A549 (cell line): ENCODE results near the gene CLDND2. TPM values are rescaled to one million over a fixed set of nuclear protein-coding genes. Genes with fewer than 3 reads are reported as not detected.

ENCODE experiments used
- ATAC-seq, 2 experiments: fragments of 200-7000 bp in 1 of 2; fragments of >200 bp in 1 of 2; cut with Nextera tagmentation in 1 of 2; cut with Tn5 transposase in 1 of 2; 3 replicates each; pipeline versions ENCODE4 v1.8.0 to v1.9.1; 2018 to 2020; ENCODE audit warnings: mild to moderate bottlenecking in 1 of 2, moderate library complexity in 1 of 2
- CTCF ChIA-PET: fragments of 300-600 bp; sonication (Branson Sonifier 250); formaldehyde crosslinking; extraction: SDS; loops from one replicate; lab custom pipeline; 2021; ENCODE audit warnings: antibody characterized with exemption, inconsistent platforms; lab: Yijun Ruan, JAX
- POLR2A ChIA-PET: fragments of 350-600 bp; formaldehyde crosslinking; extraction: SDS; loops from one replicate; lab custom pipeline; 2021; ENCODE audit warnings: antibody characterized with exemption, inconsistent platforms; lab: Yijun Ruan, JAX
- DNase-seq, 2 experiments: peaks; one replicate each; pipeline versions ENCODE4 v3.0.0 to v3.0.0-alpha.2; 2011 to 2016; ENCODE audit warnings: low read depth in 1 of 2, low spot score in 1 of 2
- FAIRE-seq: peaks from 2 replicates; lab custom pipeline; 2011; peaks lifted over from hg19 to GRCh38; lab: Jason Lieb, UNC
- H3K27ac ChIP-seq, 2 experiments: fragments of >200 bp; sonication (Bioruptor Twin); formaldehyde crosslinking; 3 replicates each; pipeline ENCODE4 v1.5.1; 2016 to 2017
- H3K4me1 ChIP-seq: fragments of >200 bp; sonication (Bioruptor Twin); formaldehyde crosslinking; 3 replicates; pipeline ENCODE4 v1.6.1; 2016
- H3K4me2 ChIP-seq: fragments of >200 bp; sonication (Bioruptor Twin); formaldehyde crosslinking; 3 replicates; pipeline ENCODE4 v1.6.1; 2016
- H3K4me3 ChIP-seq: fragments of >200 bp; sonication (Bioruptor Twin); formaldehyde crosslinking; 3 replicates; pipeline ENCODE4 v1.5.1; 2016
- H3K9me3 ChIP-seq: fragments of >200 bp; sonication (Bioruptor Twin); formaldehyde crosslinking; 3 replicates; pipeline ENCODE4 v1.6.1; 2016
- CBX8 ChIP-seq: fragments of 200-600 bp; sonication (generic); IDR thresholded peaks from 2 replicates; pipeline ENCODE4 v1.6.1; 2016
- CEBPB ChIP-seq, 2 experiments: fragments of >200 bp in 1 of 2; sonication (Bioruptor Twin) in 1 of 2; formaldehyde crosslinking in 1 of 2; IDR thresholded peaks; 2 replicates each; pipeline ENCODE4 v1.6.1; 2012 to 2016
- CHD2 ChIP-seq: fragments of 150-350 bp; IDR thresholded peaks from 2 replicates; pipeline ENCODE4 v1.6.1; 2014; ENCODE audit warnings: low read length; ENCODE audit not compliant: partially characterized antibody
- EHMT2 ChIP-seq: fragments of 200-600 bp; sonication (generic); IDR thresholded peaks from 2 replicates; pipeline ENCODE4 v1.6.1; 2016; ENCODE audit warnings: antibody characterized with exemption, low read depth, mild to moderate bottlenecking, moderate library complexity
- EP300 ChIP-seq, 2 experiments: fragments of >200 bp; sonication (Bioruptor Twin); formaldehyde crosslinking; IDR thresholded peaks; 2 replicates in 1 of 2; 3 replicates in 1 of 2; pipeline ENCODE4 v1.6.1; 2016 to 2017
- FOSL2 ChIP-seq, 2 experiments: fragments of 450-650 bp in 1 of 2; fragments of >200 bp in 1 of 2; sonication (Bioruptor Twin) in 1 of 2; formaldehyde crosslinking; IDR thresholded peaks; 2 replicates each; pipeline versions ENCODE4 v1.5.0 to v1.6.1; 2016 to 2020; ENCODE audit warnings: mild to moderate bottlenecking in 1 of 2, moderate library complexity in 1 of 2
- HDAC2 ChIP-seq: fragments of 200-600 bp; sonication (generic); IDR thresholded peaks from 2 replicates; pipeline ENCODE4 v1.6.1; 2016
- HEYL ChIP-seq: fragments of 250-450 bp; sonication (Bioruptor Pico); IDR thresholded peaks from 2 replicates; pipeline ENCODE4 v1.8.0; 2021; ENCODE audit warnings: mild to moderate bottlenecking, moderate library complexity
- HOXB13 ChIP-seq: fragments of 250-450 bp; sonication (Bioruptor Pico); IDR thresholded peaks from 2 replicates; pipeline ENCODE4 v1.5.0; 2020; ENCODE audit warnings: low read depth, mild to moderate bottlenecking, moderate library complexity
- JUNB ChIP-seq: fragments of >200 bp; sonication (Bioruptor Twin); formaldehyde crosslinking; IDR thresholded peaks from 2 replicates; pipeline ENCODE4 v1.6.1; 2016
- KDM1A ChIP-seq: fragments of 200-600 bp; sonication (generic); IDR thresholded peaks from 2 replicates; pipeline ENCODE4 v1.6.1; 2016; ENCODE audit warnings: low read depth, mild to moderate bottlenecking
- KDM5A ChIP-seq: fragments of 200-600 bp; sonication (generic); IDR thresholded peaks from 2 replicates; pipeline ENCODE4 v1.6.1; 2016; ENCODE audit warnings: antibody characterized with exemption, mild to moderate bottlenecking
- MAFK ChIP-seq: fragments of 450-650 bp; IDR thresholded peaks from 2 replicates; pipeline ENCODE4 v1.6.1; 2014; ENCODE audit not compliant: partially characterized antibody
- MAZ ChIP-seq: fragments of 150-350 bp; IDR thresholded peaks from 2 replicates; pipeline ENCODE4 v1.6.1; 2014; ENCODE audit warnings: antibody characterized with exemption, low read depth, low read length, borderline replicate concordance
- NFE2L2 ChIP-seq: fragments of 150-350 bp; conservative IDR thresholded peaks from 2 replicates; pipeline ENCODE4 v1.6.1; 2014; ENCODE audit warnings: low read length
- NR3C1 ChIP-seq: fragments of >200 bp; sonication (Bioruptor Twin); formaldehyde crosslinking; IDR thresholded peaks from 3 replicates; pipeline ENCODE4 v1.6.1; 2017
- POLR2A ChIP-seq: IDR thresholded peaks from 2 replicates; pipeline ENCODE4 v1.6.1; 2012; ENCODE audit warnings: mild to moderate bottlenecking, low read length
- POLR2AphosphoS2 ChIP-seq: conservative IDR thresholded peaks from 2 replicates; pipeline ENCODE4 v1.6.1; 2012; ENCODE audit warnings: low read length, improper control_type of control experiment, inconsistent platforms
- RCOR1 ChIP-seq: fragments of 150-350 bp; IDR thresholded peaks from 2 replicates; pipeline ENCODE4 v1.6.1; 2014; ENCODE audit warnings: antibody characterized with exemption, low read length, low read depth
- RFX5 ChIP-seq: fragments of 450-650 bp; IDR thresholded peaks from 2 replicates; pipeline ENCODE4 v1.7.1; 2014; ENCODE audit warnings: antibody characterized with exemption, mild to moderate bottlenecking, moderate library complexity
- ZNF302 ChIP-seq: fragments of 250-450 bp; sonication (Bioruptor Pico); IDR thresholded peaks from 2 replicates; pipeline ENCODE4 v1.9.0; 2021; ENCODE audit warnings: inconsistent platforms, mild to moderate bottlenecking, moderate library complexity
- WGBS: methylation state at CpG from one replicate; pipeline ENCODE4 v1.1.6; 2017; ENCODE audit errors: missing lambda C conversion rate; 5-methylcytosine and 5-hydroxymethylcytosine counted together
- polyA plus RNA-seq, 4 experiments: library from polyadenylated mRNA; depleted of rRNA in 3 of 4; stranded (reverse); fragments of >200 nt; fragmentation: RNase III in 1 of 4; extraction: RNeasy Plus Mini Kit Qiagen cat#74134 plus additional on column Dnase treatment in 1 of 4; gene quantifications; 2 replicates in 3 of 4; 3 replicates in 1 of 4; pipeline ENCODE4 v1.2.3, GENCODE V29; 2011 to 2017
- TF ChIP-seq, protein P1 (sequence below): IDR thresholded peaks from 2 replicates; pipeline ENCODE4 v1.6.1; 2012
- TF ChIP-seq, protein P2 (sequence below): fragments of 250-450 bp; sonication (Bioruptor Pico); IDR thresholded peaks from 2 replicates; pipeline ENCODE4 v1.5.0; 2020; ENCODE audit warnings: low read depth, mild to moderate bottlenecking, moderate library complexity
- TF ChIP-seq, protein P3 (sequence below): fragments of >200 bp; sonication (Bioruptor Twin); formaldehyde crosslinking; IDR thresholded peaks from 3 replicates; pipeline ENCODE4 v1.6.1; 2016
- TF ChIP-seq, protein P4 (sequence below): fragments of 200-600 bp; sonication (generic); IDR thresholded peaks from 2 replicates; pipeline ENCODE4 v1.6.1; 2016; ENCODE audit warnings: antibody characterized with exemption, mild to moderate bottlenecking, moderate library complexity
- TF ChIP-seq, protein P5 (sequence below): fragments of 250-450 bp; sonication (Bioruptor Pico); IDR thresholded peaks from 2 replicates; pipeline ENCODE4 v1.5.0; 2021; ENCODE audit warnings: mild to moderate bottlenecking, moderate library complexity, borderline replicate concordance
- TF ChIP-seq, protein P6 (sequence below): fragments of 450-650 bp; IDR thresholded peaks from 2 replicates; pipeline ENCODE4 v1.6.1; 2014; ENCODE audit warnings: antibody characterized with exemption

CLDND2 gene
- polyA plus RNA-seq, 2 of the 4 experiments (the other 2 are of a cell fraction), result 1.1 to 2.8 TPM

DNA sequence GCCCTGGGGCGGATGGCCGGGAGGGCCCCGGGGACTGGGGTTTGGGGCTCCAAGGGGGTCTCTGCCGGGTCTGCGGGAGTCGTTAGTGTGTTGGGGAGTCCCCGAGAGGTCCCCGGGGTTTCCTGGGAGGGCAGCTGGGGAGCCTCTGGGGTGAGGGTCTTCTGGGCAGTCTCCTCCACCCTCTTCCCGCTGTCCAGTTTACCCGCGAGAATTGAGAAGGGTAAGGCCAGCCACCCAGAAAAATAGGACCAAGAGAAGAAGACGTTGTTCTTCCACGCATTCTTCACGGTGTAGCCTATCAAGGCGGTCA, 1.6 kb downstream of the CLDND2 start:
- Histone ChIP-seq H3K4me1 (peaks cover 39% of the 10 kb centered on the region), H3K4me3 (peak overlapping the region; percentile 61), H3K4me2 (peak overlapping the region; percentile 90), H3K9me3 (no peaks in the 10 kb centered on the region), H3K27ac (peak overlapping the region; percentile 87 to 96)
- CTCF ChIA-PET, result interaction anchor here (1.2 to 5.7 kb wide), 5 partner anchors 14 to 54 kb away, joined by 3 to 28 read pairs (median 7); no protein-coding TSS in a partner anchor
- TF ChIP-seq JUNB (no peak), POLR2A (peak; percentile 42), HOXB13 (CRISPR knock-in tag) (no peak), CHD2 (no peak)
- TF ChIP-seq, protein P1, sequence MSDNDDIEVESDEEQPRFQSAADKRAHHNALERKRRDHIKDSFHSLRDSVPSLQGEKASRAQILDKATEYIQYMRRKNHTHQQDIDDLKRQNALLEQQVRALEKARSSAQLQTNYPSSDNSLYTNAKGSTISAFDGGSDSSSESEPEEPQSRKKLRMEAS, result no peak
- no peak for FAIRE-seq
- 1% methylated on average over 9 of the region's 15 CpGs for WGBS
- no peak for DNase-seq
- ATAC-seq, result peak in 1 of 2 experiments; percentile 9; a peak in 3 of 6 replicates
- POLR2A ChIA-PET, result interaction anchor here (0.6 to 1.8 kb wide), 9 partner anchors 8 to 822 kb away, joined by 3 to 59 read pairs (median 3); partner anchors contain the start of gene PPP2R1A

DNA sequence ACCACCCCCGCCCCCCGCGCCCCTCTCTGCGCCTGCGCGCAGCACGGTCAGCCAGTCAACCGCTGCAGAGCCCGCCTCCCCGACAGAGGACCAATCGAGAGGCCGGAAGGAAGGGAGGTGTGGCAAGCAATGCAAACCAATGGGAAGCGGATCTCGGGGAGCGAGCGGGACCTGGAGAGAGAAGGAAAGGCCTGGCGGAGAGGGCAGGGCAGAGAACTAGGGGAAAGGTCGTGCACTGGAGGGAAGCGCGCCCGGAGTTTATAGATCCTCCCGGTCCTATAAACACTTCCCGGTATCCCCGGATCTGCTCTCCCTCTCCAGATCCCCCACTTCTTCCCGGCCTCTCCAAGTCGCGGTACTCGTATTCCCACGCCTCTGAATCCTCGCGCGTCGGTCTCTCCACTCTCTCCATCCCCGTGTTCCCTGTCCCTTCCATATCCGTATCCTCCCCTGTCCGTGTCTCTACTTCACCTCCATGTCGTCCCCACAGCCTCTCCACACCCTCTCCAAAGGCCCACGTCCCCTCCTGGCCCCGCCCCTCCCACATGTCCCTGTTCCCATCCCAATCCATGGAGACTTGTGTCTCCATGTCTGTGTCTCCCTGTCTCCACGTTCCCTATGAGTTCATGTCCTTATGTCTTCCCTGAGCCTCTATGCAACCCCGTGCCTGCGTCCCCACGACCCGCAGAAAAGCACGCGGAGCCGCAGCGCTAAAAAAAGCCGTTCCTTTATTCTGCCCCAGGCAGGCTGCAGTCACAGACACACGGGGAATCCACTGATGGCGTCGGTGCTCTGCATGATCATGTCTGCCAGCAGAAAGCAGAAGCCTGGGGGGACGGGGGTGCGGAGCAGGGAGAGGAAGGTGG, 2.2 kb downstream of the CLDND2 start:
- DNase-seq, result peak; percentile 99
- H3K4me1 ChIP-seq, result peaks cover 45% of the 10 kb centered on the region
- CTCF ChIA-PET, result interaction anchor here (1.0 to 5.6 kb wide), 6 partner anchors 15 to 55 kb away, joined by 3 to 46 read pairs (median 6); partner anchors contain the start of gene VSIG10L
- peak; percentile 69 to 80 for ATAC-seq
- WGBS, result under 1% methylated on average over 42 of the region's 54 CpGs
- peak overlapping the region; percentile 90 for H3K4me2 ChIP-seq
- POLR2A ChIA-PET, result interaction anchor here (1.0 to 4.8 kb wide), 4 partner anchors 25 to 29 kb away, joined by 7 to 59 read pairs (median 33); partner anchors contain the start of gene VSIG10L
- H3K27ac ChIP-seq, result peak overlapping the region; percentile 87 to 96
- no peaks in the 10 kb centered on the region for H3K9me3 ChIP-seq
- FAIRE-seq, result no peak
- peak overlapping the region; percentile 61 for H3K4me3 ChIP-seq
- no peak for TF ChIP-seq POLR2AphosphoS2
- no peak for TF ChIP-seq ZNF302 (CRISPR knock-in tag)
- TF ChIP-seq MAZ, result no peak
- TF ChIP-seq, protein P2, sequence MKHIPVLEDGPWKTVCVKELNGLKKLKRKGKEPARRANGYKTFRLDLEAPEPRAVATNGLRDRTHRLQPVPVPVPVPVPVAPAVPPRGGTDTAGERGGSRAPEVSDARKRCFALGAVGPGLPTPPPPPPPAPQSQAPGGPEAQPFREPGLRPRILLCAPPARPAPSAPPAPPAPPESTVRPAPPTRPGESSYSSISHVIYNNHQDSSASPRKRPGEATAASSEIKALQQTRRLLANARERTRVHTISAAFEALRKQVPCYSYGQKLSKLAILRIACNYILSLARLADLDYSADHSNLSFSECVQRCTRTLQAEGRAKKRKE (CRISPR knock-in tag), result no peak
- TF ChIP-seq EP300 (IDR thresholded peaks at IDR 0.05), result no peak
- no peak for TF ChIP-seq CEBPB (IDR thresholded peaks at IDR 0.05)
- no peak for TF ChIP-seq KDM1A
- TF ChIP-seq, protein P3, sequence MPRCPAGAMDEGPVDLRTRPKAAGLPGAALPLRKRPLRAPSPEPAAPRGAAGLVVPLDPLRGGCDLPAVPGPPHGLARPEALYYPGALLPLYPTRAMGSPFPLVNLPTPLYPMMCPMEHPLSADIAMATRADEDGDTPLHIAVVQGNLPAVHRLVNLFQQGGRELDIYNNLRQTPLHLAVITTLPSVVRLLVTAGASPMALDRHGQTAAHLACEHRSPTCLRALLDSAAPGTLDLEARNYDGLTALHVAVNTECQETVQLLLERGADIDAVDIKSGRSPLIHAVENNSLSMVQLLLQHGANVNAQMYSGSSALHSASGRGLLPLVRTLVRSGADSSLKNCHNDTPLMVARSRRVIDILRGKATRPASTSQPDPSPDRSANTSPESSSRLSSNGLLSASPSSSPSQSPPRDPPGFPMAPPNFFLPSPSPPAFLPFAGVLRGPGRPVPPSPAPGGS, result peak; percentile 23; the same call in 1 of the 3 replicates
- TF ChIP-seq CBX8, result no peak
- TF ChIP-seq, protein P4, sequence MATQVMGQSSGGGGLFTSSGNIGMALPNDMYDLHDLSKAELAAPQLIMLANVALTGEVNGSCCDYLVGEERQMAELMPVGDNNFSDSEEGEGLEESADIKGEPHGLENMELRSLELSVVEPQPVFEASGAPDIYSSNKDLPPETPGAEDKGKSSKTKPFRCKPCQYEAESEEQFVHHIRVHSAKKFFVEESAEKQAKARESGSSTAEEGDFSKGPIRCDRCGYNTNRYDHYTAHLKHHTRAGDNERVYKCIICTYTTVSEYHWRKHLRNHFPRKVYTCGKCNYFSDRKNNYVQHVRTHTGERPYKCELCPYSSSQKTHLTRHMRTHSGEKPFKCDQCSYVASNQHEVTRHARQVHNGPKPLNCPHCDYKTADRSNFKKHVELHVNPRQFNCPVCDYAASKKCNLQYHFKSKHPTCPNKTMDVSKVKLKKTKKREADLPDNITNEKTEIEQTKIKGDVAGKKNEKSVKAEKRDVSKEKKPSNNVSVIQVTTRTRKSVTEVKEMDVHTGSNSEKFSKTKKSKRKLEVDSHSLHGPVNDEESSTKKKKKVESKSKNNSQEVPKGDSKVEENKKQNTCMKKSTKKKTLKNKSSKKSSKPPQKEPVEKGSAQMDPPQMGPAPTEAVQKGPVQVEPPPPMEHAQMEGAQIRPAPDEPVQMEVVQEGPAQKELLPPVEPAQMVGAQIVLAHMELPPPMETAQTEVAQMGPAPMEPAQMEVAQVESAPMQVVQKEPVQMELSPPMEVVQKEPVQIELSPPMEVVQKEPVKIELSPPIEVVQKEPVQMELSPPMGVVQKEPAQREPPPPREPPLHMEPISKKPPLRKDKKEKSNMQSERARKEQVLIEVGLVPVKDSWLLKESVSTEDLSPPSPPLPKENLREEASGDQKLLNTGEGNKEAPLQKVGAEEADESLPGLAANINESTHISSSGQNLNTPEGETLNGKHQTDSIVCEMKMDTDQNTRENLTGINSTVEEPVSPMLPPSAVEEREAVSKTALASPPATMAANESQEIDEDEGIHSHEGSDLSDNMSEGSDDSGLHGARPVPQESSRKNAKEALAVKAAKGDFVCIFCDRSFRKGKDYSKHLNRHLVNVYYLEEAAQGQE, result peak; percentile 14; the same call in 1 of the 2 replicates
- no peak for TF ChIP-seq RCOR1
- no peak for TF ChIP-seq NFE2L2
- TF ChIP-seq HEYL (CRISPR knock-in tag), result no peak
- TF ChIP-seq RFX5, result no peak
- no peak for TF ChIP-seq HOXB13 (CRISPR knock-in tag)
- TF ChIP-seq, protein P1, result peak; percentile 73
- TF ChIP-seq, protein P5, sequence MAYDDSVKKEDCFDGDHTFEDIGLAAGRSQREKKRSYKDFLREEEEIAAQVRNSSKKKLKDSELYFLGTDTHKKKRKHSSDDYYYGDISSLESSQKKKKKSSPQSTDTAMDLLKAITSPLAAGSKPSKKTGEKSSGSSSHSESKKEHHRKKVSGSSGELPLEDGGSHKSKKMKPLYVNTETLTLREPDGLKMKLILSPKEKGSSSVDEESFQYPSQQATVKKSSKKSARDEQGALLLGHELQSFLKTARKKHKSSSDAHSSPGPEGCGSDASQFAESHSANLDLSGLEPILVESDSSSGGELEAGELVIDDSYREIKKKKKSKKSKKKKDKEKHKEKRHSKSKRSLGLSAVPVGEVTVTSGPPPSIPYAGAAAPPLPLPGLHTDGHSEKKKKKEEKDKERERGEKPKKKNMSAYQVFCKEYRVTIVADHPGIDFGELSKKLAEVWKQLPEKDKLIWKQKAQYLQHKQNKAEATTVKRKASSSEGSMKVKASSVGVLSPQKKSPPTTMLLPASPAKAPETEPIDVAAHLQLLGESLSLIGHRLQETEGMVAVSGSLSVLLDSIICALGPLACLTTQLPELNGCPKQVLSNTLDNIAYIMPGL (CRISPR knock-in tag), result no peak
- TF ChIP-seq, protein P6, sequence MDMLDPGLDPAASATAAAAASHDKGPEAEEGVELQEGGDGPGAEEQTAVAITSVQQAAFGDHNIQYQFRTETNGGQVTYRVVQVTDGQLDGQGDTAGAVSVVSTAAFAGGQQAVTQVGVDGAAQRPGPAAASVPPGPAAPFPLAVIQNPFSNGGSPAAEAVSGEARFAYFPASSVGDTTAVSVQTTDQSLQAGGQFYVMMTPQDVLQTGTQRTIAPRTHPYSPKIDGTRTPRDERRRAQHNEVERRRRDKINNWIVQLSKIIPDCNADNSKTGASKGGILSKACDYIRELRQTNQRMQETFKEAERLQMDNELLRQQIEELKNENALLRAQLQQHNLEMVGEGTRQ, result no peak
- no peak for TF ChIP-seq MAFK
- TF ChIP-seq NR3C1, result no peak
- TF ChIP-seq HDAC2, result no peak
- no peak for TF ChIP-seq KDM5A
- no peak for TF ChIP-seq FOSL2 (IDR thresholded peaks at IDR 0.05)
- TF ChIP-seq FOSL2 (CRISPR knock-in tag; IDR thresholded peaks at IDR 0.05), result no peak
- TF ChIP-seq EHMT2, result no peak
